GM18867 (cell line): Measurements from ENCODE around the gene ARHGEF6.
"Not testable (repeated sequence)": the region's sequence is repeated elsewhere in the genome, so short reads cannot be mapped to it uniquely, and the experiment has no call there.

Experiments used
- ATAC-seq: cut with Tn5 transposase; IDR thresholded peaks from one replicate; pipeline ENCODE4 v1.9.1; 2021; ENCODE audit warnings: mild to moderate bottlenecking, moderate library complexity; ENCODE audit not compliant: unreplicated experiment

ARHGEF6 gene

DNA sequence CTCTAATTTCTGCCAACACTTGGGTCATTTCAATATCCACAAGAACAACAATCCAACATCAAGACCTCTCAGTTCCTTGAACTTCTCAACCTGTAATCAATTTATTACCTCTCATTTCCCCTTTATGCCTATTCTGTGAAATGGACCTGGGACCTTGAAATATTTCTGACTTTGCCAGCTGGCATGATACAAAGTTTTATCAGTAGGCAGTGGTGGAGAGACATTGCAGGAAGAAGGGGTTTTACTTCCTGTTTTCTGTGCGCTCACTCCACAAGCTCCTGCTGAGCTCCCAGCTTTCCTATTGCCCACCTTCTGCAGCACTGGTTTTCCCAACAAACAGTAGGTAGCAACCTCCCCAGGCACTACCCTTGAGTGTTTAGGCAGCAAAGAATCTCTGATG is 3.5 kb upstream of the ARHGEF6 start:
- ATAC-seq: no peak

- ATAC-seq: no peak
Observed at GRCh38 chrX:136783159-136783558, 2.4 kb upstream of the ARHGEF6 start.

DNA sequence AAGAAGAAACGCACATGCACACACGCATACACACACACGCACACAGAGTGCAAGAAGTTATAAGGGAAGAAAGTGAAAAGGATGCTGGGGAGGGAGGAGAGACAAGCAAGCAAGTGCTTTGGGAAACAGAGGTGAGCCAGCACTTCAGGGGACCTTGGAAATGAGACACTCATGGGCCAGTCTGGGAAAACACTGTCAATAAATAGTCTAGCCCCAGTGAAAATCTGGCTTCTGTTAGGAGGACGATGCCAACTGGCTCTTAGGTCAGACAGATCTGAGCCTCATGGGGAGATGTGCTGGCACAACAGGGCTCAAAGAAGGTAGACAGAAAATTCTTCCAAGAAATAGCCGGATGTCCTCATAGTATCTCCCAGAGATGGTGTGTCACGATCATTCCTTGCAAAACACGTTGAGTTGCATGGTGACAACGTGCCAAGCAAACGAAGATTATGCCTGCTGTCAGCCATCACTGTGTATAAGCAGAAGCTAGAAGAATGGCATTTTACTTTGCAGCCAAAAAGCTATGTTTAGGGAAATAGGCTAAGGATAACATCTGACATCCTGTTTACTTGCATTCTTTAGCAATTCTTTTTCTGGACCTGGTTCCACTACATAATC is 557 bp upstream of the ARHGEF6 start:
- ATAC-seq: no peak

DNA sequence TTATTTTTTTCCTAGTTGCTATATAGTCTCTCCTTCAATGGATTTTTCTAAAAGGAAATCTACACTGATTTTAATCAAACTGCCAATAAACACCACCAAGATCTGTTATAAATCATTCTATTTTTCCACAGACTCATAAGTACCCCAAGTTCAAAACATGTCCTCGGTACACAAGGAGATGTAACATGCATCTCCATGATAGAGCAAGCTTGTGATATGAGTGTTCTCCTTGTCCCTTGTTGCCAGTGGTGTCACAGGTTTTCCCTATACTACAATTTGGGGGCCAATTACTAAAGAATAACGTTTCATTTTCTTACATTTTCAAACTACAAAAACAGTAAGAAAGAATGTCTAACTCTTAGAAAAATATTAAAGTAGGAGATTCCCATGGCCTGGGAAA is 491 bp downstream of the ARHGEF6 start:
- no peak for ATAC-seq

DNA sequence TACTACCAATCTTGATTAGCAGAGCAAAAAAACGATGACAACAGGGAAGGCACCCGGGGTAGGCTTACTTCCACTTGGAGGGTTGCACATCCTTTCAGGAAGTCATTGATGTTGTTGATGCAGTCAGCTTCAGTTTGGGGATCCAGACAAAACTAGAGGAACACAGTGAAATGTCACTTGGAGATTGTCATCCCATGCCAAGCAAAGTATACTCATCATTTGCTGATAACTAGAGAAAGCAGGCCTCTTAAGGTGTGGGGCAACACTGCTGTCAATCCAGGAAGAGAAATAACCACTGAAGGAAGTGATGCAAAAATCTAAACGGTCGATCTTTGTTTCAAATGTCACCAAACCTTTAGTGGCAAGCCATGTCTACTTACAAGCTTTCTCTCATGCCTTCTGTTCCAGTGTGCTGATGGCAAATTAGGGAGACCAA is 1.4 kb downstream of the ARHGEF6 start:
- no peak for ATAC-seq

DNA sequence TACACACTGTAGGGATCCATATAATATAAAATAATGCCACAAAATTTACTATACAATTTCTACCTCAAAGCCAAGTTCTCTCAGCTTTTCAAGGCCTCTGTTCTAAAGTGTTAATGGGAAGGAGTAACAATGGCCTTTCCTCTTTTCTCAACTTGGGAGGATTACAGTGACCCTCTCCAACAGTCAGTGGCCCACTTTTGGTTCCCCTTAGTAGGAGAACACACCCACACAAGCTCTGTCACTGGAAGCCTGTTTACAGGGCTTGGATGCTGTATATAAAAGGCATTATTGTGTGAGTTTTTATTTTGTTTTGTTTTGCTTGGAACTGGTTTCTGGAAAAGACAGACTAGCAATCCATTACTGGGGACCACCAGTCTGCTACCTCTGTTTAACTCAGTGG is 1.8 kb downstream of the ARHGEF6 start:
- ATAC-seq: no peak

DNA sequence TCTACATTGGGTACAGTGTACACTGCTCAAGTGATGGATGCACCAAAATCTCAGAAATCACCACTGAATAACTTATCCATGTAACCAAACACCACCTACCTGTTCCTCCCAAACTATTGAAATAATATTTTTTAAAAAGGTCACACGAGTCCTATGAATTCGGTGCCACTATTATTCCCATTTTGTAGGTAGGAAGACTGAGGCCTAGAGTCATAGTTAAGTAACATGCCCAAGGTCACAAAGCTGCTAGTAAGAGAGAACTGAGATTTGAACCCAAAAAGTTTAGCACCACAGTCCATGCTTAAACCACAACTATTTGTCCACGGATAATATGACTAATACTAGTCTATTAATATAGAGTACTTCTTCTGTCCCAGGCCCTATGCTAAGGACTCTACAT is 2.7 kb downstream of the ARHGEF6 start:
- no peak for ATAC-seq

GRCh38 chrX:136773648-136774047 is 7.1 kb downstream of the ARHGEF6 start:
- ATAC-seq: no peak

DNA sequence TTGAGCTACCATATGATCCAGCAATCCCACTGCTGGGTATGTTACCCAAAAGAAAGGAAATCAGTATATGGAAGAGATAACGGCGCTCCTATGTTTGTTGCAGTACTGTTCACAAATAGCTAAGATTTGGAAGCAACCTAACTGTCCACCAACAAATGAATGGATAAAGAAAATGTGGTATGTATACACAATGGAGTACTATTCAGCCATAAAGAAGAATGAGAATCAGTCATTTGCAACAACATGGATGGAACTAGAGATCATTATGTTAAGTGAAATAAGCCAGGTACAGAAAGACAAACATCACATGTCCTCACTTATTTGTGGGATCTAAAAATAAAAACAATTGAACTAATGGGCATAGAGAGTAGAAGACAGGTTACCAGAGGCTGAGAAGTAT is 8.9 kb downstream of the ARHGEF6 start:
- not testable (repeated sequence) for ATAC-seq

DNA sequence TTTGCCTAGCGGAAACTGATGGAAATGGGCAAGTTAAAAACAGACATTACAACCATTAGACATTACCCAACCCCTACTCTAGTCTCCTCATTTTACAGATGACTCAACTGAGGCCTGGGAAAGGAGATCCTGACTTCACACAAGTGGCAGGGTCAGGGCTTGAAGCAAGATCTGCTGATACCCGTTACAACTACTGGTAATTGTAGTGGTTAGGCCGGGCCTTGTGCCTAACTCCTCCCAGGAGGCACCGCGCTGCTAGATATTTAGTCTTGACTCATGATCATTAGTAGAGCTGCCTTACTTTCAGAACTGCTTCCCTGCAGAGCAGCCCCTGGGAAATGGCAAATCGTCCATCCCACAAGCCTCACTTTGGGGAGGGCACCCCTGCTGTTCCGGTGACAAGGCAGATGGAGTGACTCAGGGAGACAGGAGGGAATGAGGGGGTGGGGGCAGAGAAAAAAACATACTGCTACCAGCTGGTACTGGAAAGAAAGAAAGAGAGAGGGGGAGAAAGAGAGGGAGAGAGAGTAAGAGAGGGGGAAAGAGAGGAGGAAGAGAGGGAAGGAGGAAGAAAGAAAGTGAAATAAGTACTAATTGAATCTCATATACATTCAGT is 12.2 kb downstream of the ARHGEF6 start:
- peak; percentile 35 for ATAC-seq

DNA sequence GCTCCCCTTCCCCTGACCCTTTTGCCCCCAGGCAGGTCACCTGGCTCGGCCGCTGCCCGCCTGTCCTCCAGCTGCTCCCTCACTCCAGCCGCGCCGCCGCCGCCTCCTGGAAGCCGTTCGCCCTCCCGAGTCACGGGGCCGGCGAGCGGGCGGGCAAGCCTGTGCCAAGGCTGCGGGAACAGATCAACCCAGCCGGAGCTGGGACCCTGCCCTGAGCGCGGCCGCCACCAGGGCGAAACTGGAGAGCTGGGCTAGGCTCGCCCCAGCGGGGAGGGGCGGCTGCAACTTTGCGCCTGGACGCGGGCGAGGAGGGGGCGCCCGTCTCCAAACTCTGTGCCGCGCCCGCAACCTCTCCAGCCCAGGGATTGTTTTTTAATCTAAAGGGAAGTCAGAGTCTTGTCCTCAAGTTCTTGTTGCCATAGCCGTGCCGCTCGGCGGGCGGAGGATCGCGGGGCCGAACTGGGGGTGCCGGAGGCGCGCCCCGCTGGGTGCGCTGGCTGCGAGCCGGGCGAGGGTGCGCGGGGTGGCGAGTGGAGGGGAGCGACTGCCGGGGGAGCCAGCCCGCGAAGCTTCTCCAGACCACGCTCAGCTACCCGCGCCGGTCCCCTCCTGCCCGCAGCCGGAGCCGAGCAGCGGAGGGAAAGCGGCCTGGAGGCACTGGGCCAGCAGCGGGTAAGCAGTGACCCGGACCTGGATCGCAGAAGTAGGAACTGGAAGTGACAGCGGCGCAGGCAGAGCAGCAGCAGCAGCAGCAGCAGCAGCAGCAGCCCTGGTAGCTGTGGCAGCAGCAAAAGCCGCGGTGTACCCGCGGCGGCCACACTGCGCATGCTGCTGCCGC is 13.4 kb downstream of the ARHGEF6 start:
- peak; percentile 76 for ATAC-seq

- no peak for ATAC-seq
Observed at GRCh38 chrX:136766785-136767103, 14.0 kb downstream of the ARHGEF6 start.

- ATAC-seq: no peak
Observed at GRCh38 chrX:136765821-136766356, 14.8 kb downstream of the ARHGEF6 start.

GRCh38 chrX:136764206-136764605 is 16.5 kb downstream of the ARHGEF6 start:
- ATAC-seq: no peak

GRCh38 chrX:136762820-136763452 is 17.8 kb downstream of the ARHGEF6 start:
- no peak for ATAC-seq

DNA sequence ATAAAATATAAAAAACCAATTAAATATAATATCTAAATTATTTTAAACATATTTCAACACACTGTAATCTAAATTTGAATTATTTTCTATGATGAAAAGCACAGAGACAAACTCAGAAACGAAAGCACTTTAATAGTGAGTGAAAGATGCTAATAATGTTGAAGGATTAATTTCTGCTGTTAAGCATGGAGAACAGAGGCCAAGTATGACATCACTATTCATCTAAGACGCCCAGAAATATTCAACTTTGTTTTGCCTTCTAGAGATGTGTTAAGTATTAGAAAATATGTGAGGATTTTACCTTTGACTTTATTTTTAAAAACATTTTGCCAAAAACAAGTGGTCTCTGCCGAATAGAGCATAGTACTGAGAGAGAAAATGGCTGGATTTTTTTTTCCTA is 19.3 kb downstream of the ARHGEF6 start:
- ATAC-seq: no peak

- ATAC-seq: peak; percentile 86
Observed at GRCh38 chrX:136759968-136760367, 20.8 kb downstream of the ARHGEF6 start.

DNA sequence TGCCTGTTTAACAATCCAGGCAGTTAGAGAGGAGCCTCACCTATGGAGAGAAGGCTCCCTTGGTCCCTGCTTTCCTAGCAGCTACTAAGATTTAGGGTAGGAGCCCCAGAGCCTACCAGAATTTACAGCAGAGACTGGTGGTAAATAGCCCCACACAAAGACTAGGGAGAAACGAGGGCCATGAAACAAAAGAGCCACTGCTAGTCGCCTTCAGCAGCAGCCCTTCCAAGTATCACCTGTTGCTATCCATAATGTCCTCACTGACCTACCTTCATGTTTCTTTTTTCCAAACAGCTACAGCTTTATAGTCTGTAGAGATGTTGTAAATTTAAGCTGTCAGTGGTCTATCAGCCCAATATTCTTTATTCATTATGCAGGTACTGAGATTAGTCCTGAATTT is 25.3 kb downstream of the ARHGEF6 start:
- ATAC-seq: no peak

GRCh38 chrX:136754651-136755050 is 26.1 kb downstream of the ARHGEF6 start:
- ATAC-seq: no peak

GRCh38 chrX:136752796-136753195 is 27.9 kb downstream of the ARHGEF6 start:
- ATAC-seq: no peak

DNA sequence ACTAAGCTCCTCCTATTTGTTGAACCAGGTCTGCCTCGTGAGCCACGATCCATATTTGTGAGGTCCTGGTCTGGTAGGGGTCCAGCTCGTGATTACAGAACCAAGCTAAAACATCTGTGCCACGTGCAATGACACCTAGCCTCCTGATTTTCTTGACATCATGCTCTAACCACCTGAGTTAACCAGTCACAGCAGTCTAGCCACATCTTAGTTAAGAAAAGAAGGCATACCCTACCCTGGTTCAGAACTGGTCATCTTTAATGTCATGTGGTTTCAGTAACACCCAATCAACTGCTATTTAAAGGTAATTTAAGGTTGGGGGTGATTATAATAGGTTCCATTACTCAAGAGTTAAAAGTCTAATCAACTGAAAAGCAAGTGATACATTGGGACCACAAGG is 28.4 kb downstream of the ARHGEF6 start:
- no peak for ATAC-seq
